WTC11 (cell line): ENCODE measurements around the gene FRMD8.

Experiments
- RORB ChIP-seq: fragments of 250-450 bp; sonication (Bioruptor Pico); IDR thresholded peaks from 2 replicates; pipeline ENCODE4 v1.9.0; 2021; ENCODE audit warnings: mild to moderate bottlenecking
- TF ChIP-seq, protein P1 (sequence below): fragments of 200-600 bp; IDR thresholded peaks from 2 replicates; pipeline ENCODE4 v1.8.0; 2022; ENCODE audit warnings: antibody characterized with exemption
- TF ChIP-seq, protein P2 (sequence below): sonication (generic); formaldehyde crosslinking; IDR thresholded peaks from 2 replicates; pipeline ENCODE4 v1.8.1; 2023; ENCODE audit warnings: mild to moderate bottlenecking, missing genetic modification reagents
- TF ChIP-seq, protein P3 (sequence below): sonication (generic); formaldehyde crosslinking; IDR thresholded peaks from 2 replicates; pipeline ENCODE4 v1.8.0; 2022; ENCODE audit warnings: mild to moderate bottlenecking, missing genetic modification reagents

DNA sequence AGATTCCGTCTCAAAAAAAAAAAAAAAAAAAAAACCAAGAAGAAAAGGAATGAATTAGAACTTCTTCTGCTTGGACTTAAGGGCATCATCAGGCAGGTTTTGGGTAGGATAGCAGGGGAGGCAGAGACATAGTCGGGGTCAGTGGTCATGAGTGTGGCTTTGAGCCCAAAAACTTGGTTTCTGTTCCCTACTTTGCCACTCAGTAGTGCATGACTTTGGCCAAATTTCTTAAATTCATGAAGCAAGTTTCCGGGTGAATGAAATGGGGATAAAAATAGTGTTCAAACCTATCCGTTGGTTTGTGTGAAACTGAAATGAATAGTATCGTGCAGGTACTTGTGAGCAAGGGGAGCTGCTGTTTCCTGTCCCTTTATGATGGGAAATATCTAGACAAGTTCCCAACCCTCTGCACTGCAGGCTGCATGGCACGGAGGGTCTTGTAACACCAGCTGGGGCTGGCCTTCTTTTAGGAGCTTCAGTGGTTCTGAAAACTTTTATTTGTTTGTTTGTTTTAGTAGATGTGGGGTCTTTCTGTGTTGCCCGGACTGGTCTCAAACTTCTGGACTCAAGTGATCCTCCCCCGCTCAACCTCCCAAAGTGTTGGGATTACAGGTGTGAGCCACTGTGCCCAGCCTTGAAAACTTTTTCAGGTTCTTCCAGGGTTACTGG is 54.5 kb downstream of the FRMD8 start:
- TF ChIP-seq RORB: no peak
- TF ChIP-seq, protein P1, sequence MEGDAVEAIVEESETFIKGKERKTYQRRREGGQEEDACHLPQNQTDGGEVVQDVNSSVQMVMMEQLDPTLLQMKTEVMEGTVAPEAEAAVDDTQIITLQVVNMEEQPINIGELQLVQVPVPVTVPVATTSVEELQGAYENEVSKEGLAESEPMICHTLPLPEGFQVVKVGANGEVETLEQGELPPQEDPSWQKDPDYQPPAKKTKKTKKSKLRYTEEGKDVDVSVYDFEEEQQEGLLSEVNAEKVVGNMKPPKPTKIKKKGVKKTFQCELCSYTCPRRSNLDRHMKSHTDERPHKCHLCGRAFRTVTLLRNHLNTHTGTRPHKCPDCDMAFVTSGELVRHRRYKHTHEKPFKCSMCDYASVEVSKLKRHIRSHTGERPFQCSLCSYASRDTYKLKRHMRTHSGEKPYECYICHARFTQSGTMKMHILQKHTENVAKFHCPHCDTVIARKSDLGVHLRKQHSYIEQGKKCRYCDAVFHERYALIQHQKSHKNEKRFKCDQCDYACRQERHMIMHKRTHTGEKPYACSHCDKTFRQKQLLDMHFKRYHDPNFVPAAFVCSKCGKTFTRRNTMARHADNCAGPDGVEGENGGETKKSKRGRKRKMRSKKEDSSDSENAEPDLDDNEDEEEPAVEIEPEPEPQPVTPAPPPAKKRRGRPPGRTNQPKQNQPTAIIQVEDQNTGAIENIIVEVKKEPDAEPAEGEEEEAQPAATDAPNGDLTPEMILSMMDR: no peak
- TF ChIP-seq, protein P2, sequence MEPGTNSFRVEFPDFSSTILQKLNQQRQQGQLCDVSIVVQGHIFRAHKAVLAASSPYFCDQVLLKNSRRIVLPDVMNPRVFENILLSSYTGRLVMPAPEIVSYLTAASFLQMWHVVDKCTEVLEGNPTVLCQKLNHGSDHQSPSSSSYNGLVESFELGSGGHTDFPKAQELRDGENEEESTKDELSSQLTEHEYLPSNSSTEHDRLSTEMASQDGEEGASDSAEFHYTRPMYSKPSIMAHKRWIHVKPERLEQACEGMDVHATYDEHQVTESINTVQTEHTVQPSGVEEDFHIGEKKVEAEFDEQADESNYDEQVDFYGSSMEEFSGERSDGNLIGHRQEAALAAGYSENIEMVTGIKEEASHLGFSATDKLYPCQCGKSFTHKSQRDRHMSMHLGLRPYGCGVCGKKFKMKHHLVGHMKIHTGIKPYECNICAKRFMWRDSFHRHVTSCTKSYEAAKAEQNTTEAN: no peak
- TF ChIP-seq, protein P3, sequence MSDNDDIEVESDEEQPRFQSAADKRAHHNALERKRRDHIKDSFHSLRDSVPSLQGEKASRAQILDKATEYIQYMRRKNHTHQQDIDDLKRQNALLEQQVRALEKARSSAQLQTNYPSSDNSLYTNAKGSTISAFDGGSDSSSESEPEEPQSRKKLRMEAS: no peak
